GM13977 (cell line): ENCODE data around the gene COG8.

ENCODE experiments used
- DNase-seq: peaks from one replicate; pipeline ENCODE4 v3.0.0; 2012; ENCODE audit warnings: low spot score
- in situ Hi-C: fragments of 300-500 bp; cut with MboI; formaldehyde crosslinking; loops from one replicate; pipeline ENCODE4 v1.12.0; 2022; ENCODE audit warnings: low sequenced_read_pairs, low pct_unique_long_range_greater_than_20kb, mixed read lengths, inconsistent platforms; ENCODE audit not compliant: unreplicated experiment
- TF ChIP-seq, protein P1 (sequence below): IDR thresholded peaks from 2 replicates; pipeline ENCODE4 v1.5.1; 2012; ENCODE audit warnings: mild to moderate bottlenecking, control low read depth; ENCODE audit not compliant: insufficient read depth; ENCODE audit errors: extremely low read depth, missing control alignments

The COG8 gene

DNA sequence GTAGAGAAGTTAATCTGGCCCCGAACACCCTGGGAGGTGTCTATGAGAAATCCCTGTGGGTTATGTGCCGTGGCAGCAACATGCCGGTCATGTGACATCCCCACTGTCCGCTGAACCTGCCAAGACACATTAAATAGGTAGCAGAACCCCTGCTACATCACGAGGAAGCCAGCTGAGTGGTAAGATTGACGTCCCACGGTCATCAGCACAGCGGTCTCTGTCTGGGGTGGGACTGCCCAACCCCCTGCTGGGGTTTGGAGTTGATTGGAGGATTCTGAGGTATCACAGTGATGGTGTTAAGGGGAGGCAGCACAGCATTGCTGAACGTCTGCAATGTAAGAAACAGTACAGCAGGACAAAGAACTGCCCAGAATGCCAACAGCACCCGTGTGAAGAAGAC is 10.2 kb upstream of the COG8 start:
- DNase-seq = no peak
- TF ChIP-seq, protein P1, sequence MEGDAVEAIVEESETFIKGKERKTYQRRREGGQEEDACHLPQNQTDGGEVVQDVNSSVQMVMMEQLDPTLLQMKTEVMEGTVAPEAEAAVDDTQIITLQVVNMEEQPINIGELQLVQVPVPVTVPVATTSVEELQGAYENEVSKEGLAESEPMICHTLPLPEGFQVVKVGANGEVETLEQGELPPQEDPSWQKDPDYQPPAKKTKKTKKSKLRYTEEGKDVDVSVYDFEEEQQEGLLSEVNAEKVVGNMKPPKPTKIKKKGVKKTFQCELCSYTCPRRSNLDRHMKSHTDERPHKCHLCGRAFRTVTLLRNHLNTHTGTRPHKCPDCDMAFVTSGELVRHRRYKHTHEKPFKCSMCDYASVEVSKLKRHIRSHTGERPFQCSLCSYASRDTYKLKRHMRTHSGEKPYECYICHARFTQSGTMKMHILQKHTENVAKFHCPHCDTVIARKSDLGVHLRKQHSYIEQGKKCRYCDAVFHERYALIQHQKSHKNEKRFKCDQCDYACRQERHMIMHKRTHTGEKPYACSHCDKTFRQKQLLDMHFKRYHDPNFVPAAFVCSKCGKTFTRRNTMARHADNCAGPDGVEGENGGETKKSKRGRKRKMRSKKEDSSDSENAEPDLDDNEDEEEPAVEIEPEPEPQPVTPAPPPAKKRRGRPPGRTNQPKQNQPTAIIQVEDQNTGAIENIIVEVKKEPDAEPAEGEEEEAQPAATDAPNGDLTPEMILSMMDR = no peak
- in situ Hi-C loops = no loop called here

- TF ChIP-seq, protein P1 = no peak
- no peak for DNase-seq
- in situ Hi-C loops = no loop called here
These were observed 8.9 kb upstream of the COG8 start for GRCh38 chr16:69348222-69348621.

DNA sequence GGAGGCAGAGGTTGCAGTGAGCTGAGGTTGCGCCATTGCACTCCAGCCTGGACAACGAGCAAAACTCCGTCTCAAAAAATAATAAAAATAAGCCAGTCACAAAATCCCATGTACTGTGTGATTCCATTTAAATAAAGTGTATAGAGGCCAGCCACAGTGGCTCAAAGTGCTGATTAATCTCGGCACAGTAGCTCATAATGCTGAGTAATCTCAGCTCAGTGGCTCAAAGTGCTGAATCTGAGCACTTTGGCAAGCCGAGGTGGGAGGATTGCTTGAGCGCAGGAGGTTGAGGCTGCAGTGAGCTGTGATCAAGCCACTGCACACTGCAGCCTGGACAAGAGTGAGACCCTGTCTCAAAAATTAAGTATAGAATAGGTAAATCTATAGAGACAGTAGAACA is 7.3 kb upstream of the COG8 start:
- TF ChIP-seq, protein P1 = no peak
- DNase-seq = no peak
- in situ Hi-C loops = no loop called here

- TF ChIP-seq, protein P1 = no peak
- in situ Hi-C loops = no loop called here
- DNase-seq = no peak
These were observed 6.6 kb upstream of the COG8 start for GRCh38 chr16:69345923-69346322.

GRCh38 chr16:69344171-69344570 is 4.8 kb upstream of the COG8 start:
- TF ChIP-seq, protein P1 = no peak
- in situ Hi-C loops = no loop called here
- no peak for DNase-seq

GRCh38 chr16:69340095-69340644 is 806 bp upstream of the COG8 start:
- no peak for DNase-seq
- TF ChIP-seq, protein P1 = no peak
- in situ Hi-C loops = no loop called here
